GF-D8 (cell line): ENCODE results near the gene CARD19.
A peak's percentile ranks its signal among the peaks of the same experiment; 100 is the strongest.

Experiments used
- DNase-seq: peaks from one replicate; lab custom pipeline; 2025; lab: John Stamatoyannopoulos, UW

The CARD19 gene, protein sequence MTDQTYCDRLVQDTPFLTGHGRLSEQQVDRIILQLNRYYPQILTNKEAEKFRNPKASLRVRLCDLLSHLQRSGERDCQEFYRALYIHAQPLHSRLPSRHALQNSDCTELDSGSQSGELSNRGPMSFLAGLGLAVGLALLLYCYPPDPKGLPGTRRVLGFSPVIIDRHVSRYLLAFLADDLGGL

DNA sequence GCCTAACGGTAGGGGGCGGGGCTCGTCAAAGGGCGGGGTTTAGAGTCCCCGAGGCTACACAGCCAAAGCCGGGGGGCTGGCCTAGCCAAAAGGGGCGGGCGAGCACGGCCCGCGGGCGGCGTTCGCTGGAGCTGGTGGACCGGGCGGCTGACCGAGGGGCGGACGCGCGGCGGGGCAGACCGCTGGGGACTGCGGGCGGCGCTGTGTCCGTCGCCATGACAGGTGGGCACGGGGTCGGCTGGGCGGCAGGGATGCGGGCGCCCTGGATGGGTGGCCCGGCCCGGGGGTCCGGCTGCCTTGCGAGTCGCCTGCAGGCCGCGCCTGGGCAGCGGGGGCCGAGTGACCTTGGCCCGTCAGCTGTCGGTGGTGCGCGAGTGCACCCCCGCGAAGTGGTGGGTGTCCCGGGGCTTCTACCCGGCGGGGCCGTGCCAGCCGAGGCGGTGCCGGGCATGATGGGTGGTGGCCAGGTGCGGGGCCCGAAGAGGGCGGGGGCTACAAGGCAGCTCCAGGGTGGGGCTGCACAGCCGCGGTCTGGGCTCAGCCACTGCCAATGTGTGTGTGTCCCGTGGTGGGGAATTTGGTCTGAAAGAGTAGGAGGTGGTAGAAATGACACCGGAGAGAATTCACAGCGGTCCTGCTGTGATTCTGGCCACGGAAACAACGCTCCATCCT, at the start of gene CARD19:
Gene CARD19, plus strand, starts transcription at position 87 of the 672 bp plus-strand sequence. Its CDS starts 129 bp downstream, at position 216.
- DNase-seq, result no peak

DNA sequence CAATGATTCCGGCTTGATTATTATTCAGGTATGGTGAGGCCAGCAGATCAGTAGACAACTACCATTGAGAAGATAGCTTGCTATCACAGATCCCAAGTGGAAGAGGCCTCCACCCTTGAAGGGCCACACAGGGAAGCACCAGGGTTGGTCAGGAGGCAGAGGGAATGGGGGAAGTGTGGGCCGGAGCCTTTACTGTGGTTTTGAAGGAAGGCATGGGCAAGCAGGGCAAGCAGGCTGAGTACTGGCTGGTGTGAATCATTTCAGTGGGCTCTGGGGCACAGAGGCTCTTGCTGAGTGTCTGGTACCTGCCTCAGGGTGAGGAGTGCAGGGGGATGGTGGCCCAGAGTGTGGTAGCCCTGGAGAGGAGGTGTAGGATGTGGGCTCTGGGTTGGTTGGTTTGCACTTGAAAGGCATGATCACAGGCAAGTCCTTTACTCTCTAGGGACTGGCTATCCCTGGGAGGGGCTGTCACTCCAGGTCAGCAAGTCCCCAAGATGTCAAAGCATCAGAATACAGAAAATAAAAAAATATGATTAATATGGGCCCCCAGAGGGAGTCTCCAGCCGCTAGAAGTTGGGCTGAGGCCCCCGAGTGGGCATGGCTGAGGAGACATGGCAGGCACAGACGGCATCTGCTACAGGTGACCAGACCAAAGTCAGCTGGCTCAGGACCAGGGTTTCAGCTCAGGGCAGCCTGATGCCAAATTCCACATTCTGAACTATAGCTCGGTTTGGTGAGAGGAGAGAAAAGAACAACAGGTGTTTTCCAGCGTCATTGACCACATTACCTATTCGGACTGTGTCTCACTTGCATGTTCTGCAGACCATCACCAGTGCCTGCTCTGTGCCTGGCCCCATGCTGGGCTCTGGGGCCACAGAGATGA, 47.2 kb upstream of the CARD19 start:
- no peak for DNase-seq

- no peak for DNase-seq
Measured at GRCh38 chr9:93049491-93049890, 46.5 kb upstream of the CARD19 start.

- no peak for DNase-seq
Measured at GRCh38 chr9:93050231-93050630, 45.8 kb upstream of the CARD19 start.

DNA sequence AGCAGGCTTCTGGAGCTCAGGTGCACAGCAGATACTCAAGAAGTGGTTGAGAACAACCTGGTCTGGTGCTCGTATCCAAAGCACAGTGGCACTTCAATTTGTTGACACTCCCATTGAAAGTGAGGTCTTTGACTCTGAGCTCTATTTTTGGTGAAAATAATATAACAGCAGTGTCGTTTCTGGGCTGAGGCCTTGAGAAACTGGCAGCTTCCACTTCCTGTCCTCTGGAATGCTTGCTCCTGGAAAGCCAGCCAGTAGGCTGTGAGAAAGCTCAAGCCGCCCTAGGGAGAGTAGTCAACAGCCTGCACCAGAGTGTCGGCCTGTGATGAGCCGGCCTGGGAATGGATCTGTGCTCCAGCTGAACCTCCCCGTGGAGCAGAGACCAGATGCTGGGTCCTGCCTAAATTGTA, 44.3 kb upstream of the CARD19 start:
- DNase-seq, result no peak

DNA sequence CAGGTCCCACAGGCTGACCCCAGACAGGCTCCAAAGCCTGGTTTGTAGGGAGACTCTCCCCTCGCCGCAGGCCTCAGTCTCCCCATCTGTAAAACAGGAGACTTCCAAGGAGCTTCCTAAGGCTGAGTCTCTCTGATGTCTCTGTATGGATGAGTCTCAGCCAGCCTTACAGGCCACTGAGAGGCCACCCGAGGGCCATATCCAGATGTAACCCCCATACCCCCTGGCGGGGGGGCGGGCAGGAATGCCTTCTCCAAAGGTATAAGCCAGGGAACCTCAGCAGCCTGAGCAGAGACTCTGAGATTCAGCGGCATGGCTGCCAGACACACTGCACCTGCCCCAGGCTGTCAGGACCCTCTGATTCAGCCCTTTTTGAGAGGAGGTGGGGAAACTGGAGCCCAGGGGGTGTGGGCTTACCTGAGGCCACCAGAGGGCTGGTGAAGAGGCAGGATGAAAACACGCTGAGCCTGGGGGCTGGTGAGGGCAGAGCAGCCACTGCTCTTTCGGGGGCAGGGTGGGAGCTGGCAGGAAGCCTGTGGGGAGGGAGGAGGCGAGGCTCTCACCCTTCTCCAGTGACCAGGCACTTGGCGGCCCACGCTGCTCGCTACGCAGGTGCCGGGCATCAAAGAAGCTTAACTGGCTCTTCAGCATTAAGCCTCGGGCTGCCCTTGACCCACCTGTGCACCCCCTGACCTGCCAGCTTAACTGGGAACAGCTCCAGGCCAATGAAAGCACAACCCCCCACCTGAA, 43.1 kb upstream of the CARD19 start:
- DNase-seq, result no peak

DNA sequence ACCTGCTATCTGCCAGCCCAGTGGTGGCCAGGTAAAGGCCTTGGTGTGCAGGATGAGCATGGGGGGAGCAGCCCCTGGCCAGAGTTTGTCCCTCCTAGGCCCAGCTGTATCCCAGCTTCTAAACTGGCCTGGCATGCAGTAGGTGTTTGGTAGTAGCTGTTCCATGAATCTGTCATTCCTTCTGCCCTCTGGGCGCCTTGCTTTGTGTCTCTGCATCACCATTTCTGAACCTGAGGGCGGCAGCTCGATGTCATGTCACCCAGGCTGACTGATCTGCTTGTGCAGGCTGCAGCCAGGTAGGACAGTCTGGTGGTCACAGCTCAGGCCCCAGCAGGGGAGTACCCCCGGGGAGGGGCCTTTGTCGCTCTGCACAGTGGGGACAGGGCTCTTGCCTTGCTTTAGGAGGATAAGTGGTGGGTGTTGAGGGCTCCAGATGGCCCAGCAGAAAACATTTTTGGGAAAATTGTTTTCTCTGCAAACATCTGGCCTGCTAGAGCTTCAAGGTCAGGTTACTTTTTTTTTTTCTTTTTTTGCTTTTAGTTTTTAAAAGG, 42.2 kb upstream of the CARD19 start:
- no peak for DNase-seq

GRCh38 chr9:93054758-93055704, 41.0 kb upstream of the CARD19 start:
- DNase-seq, result no peak

DNA sequence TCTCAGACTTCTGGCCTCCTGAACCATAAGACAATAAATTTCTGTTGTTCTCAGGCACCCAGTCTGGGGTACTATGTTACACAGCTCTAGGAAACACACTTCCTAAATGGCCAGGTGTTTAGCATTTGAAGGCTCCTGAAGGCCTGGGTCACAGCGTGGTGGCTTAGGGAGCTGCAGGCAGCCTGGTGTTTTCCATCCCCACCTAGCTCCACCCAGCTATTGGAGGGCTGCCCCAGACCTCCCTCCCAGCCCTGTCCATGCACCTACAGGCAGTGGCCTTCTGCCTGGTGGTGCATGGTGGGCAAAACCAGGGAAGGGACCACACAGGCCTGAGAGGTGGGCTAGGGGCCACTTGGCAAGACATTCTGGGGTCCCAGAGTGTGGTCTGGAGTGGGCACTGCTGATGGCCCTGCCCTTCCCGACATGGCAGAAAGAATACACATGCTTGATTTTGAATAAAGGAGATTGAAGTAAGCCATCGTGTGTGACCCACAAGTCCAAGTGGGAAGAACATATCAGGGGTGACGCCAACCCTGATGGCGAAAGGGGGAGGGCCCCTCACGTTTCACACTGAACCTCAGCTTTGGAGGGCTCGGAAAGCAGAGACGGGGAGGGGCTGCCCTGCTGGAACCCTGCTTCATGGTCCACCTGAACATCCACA, 38.8 kb upstream of the CARD19 start:
- DNase-seq, result no peak

DNA sequence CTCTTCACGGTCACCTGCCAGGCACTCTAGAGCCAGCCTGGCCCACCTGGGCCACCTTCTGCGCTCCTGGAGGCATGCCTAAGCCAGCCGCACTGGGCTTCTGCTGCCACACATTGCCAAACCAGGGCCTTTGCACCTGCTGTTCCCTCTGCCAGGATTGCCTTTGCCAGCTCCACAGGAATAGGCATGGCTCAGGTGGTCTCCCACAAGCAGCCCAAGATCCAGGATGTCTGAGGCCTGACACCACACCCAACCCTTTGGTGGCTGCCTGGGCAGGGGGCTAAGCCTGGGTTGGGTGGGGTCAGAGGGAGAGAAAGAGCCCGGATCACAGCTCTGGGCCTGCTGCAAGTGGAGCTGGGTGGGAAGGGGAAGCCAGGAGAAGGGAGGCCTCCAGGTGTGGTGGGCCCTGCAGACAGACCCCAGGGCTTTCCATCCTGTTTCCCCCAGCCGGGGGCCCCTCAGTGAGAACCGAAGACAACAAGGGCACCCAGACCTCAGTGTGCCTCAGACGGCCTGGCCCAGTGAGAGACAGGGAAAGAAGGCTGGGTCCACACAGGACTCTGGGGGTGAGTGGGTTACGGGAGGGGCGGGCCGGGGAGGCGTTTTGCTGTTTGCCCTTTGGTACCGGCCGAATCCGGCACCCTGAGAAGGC, 38.2 kb upstream of the CARD19 start:
- no peak for DNase-seq

GRCh38 chr9:93058355-93059010, 37.5 kb upstream of the CARD19 start, which contains the start of gene SUSD3:
Gene SUSD3, plus strand, starts transcription at chr9:93058701. Its CDS starts 42 bp downstream, at chr9:93058743.
- peak; percentile 20 for DNase-seq

DNA sequence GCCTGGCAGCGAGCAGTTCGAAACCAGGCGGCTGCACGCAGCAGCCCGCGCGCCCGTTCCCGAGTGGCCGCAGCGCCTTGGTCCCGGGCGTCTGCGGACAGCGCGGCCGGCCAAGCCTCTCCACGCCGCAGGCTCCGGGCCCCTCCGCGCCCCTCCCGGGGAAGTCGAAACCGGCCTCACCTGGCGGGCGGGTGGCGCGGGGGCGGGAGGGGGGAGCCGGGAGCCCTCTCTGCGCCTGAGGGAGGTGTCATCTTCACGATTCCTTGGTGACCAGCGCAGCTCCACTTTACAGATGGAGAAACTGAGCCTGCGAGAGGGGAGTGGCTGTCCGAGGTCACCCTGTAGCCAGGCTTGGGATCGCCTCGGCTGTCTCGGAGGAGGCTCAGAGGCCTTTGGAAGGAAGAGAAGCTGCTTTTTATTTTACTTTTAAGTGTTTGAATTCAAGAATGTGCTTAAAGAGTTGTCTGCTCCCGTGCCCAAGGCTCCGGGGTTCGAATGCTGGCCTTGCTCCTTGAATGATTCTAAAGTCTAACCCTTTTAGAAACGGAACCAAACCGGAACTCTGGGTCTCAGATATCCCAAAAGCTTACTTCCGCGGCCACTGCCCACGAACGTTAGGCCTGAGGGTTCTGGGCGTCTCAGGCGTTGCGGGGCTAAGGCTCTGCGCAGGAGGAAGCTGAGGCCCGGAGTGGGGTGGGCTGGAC, 36.9 kb upstream of the CARD19 start:
- no peak for DNase-seq

- no peak for DNase-seq
Measured at GRCh38 chr9:93059715-93060578, 36.1 kb upstream of the CARD19 start.

DNA sequence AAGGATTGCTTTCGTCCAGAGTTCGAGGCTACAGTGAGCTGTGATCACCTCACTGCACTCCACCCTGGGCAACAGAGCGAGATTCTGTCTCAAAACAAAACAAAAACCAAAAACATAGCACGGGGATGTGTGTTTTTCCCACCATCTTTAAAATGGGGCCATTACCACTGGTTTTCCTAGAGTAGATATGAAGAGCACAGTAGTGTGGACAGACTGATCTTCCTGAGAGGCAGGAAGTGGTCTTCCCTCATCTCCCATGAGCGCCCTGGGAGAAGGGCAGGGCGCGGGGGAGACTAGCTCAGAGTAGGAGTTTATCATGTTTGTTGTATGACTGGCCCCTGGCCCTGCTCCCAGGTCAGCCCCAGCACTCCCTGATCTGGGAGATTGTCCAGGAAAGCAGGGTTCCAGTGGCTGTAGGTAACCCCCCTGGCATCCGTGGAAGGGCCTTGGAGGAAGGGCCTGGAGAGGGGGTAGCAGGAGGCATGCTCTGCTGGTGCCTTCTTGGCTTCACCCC, 35.2 kb upstream of the CARD19 start:
- no peak for DNase-seq

DNA sequence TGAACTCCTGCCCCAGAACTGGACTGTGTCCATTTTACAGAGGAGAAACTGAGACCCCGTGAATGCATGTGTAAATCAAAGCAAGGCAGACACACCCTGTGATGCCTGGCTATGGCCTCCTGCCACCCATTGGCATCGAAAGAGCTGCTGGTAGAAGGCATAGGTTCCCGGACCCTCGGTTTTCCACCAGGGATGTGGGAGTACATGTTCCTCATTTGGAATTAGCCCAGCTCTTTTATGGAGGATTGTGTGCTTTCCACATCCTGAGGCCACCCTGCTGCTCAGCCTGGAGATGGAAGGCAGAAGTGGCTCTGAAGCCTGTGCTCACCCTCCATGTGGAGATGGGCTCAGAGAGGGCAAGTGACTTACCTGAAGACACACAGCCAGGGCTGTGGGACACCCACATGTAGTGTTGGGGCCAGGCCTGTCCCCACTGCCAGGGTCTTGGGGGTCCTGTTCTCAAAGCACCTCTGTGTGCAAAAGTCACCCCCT, 34.7 kb upstream of the CARD19 start:
- DNase-seq, result no peak

DNA sequence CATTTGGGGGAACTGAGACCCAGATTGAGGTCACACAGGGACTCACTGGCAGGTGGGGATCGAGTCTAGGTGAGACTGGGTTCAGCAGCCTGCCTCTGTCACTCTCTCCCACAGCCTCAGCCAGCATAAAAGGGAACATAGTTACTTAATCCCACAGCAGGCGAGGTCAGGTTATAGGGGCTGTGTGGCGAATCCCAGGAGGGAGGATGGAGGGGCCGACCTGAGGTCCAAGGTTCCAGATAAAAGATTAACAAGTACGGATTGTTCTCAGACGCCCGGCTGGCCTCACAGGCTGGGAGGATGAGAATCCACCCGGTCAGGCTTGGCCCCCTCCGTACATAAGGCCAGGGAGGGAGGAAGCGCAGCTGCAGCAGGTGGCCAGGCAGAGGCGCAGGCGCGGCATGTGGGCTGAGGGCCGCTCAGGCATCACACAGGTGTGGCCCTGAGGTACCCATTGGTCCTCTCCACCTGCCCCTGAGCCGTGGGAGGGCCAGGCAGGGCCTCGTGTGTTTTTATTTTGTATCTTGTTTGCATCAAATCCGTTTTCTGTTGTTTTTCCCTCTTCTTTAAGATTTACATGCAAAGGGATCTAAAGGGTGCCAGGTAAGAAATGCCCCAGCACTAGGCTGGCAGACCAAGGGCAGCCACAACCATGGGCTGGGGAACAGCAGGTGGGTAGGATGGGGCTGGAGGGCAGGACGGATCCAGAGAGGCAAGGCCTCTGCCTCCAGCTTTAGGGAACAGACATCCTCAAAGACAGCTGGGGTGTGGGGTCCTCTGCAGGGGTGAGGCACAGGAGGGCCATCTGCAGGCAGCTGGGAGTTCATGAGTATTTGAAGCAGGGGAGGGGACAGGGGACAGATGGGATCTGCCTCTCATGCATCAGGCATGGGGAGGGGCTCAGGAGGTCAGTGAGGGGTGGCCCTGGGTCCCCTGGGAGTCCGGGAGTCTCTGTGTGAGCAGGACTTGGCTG, 33.9 kb upstream of the CARD19 start:
- DNase-seq, result no peak
